SIG-M5 (cell line): ENCODE data around the gene COA1.

ENCODE experiments used
- DNase-seq: peaks from one replicate; lab custom pipeline; 2025; lab: John Stamatoyannopoulos, UW

COA1 gene

DNA sequence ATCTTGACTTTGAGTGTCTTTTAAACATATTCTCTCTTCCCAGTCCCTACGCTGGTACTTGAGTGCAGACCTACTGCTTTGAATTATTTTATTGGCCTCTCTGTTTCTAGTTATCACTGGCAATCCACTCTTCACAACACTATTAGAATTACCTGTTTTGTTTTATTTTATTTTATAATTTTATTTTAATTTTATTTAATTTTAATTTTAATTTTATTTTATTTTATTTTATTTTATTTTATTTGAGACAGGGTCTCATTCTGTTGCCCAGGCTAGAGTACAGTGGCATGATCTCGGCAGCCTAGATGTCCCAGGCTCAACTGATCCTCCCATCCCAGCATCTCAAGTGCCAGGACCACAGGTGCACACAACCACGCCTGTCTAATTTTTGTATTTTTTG is 139.6 kb downstream of the COA1 start:
- no peak for DNase-seq
